GM21717 (cell line): ENCODE data around the gene CEP44.

Experiments
- ATAC-seq: cut with Tn5 transposase; IDR thresholded peaks from one replicate; pipeline ENCODE4 v1.9.1; 2021; ENCODE audit warnings: mild to moderate bottlenecking, moderate library complexity; ENCODE audit not compliant: unreplicated experiment

CEP44 gene

GRCh38 chr4:174381440-174381800 is 97.7 kb downstream of the CEP44 start:
- ATAC-seq = no peak
